Parathyroid adenoma (tissue), 2 donors: ENCODE data around the gene PLA2G2F.

Experiments used
- H2AFZ ChIP-seq: fragments of 300-600 bp; sonication (generic); one replicate; pipeline ENCODE4 v1.7.0; 2017; ENCODE audit warnings: antibody characterized with exemption, mild to moderate bottlenecking
- H3K27ac ChIP-seq: fragments of 300-600 bp; sonication (generic); one replicate; pipeline ENCODE4 v1.7.0; 2017
- H3K27me3 ChIP-seq: fragments of 300-600 bp; sonication (generic); one replicate; pipeline ENCODE4 v1.7.0; 2017; ENCODE audit warnings: low read length; ENCODE audit not compliant: control insufficient read depth, insufficient read depth
- H3K36me3 ChIP-seq: fragments of 300-600 bp; sonication (generic); one replicate; pipeline ENCODE4 v1.7.0; 2017; ENCODE audit warnings: low read length; ENCODE audit not compliant: control insufficient read depth, insufficient read depth
- H3K4me1 ChIP-seq: fragments of 300-600 bp; sonication (generic); one replicate; pipeline ENCODE4 v1.7.0; 2017; ENCODE audit warnings: control low read depth
- H3K4me2 ChIP-seq: fragments of 300-600 bp; sonication (generic); one replicate; pipeline ENCODE4 v1.7.0; 2017; ENCODE audit warnings: low read length
- H3K4me3 ChIP-seq: fragments of 300-600 bp; sonication (generic); one replicate; pipeline ENCODE4 v1.7.0; 2017; ENCODE audit warnings: low read depth, low read length
- H3K79me2 ChIP-seq: fragments of 300-600 bp; sonication (generic); one replicate; pipeline ENCODE4 v1.7.0; 2017; ENCODE audit warnings: control low read depth
- H3K9ac ChIP-seq: fragments of 300-600 bp; sonication (generic); one replicate; pipeline ENCODE4 v1.7.0; 2017; ENCODE audit warnings: mild to moderate bottlenecking
- H3K9me3 ChIP-seq: fragments of 300-600 bp; sonication (generic); one replicate; pipeline ENCODE4 v1.7.0; 2017; ENCODE audit warnings: low read length; ENCODE audit not compliant: control insufficient read depth
- CTCF ChIP-seq: fragments of 300-600 bp; sonication (generic); IDR thresholded peaks from one replicate; pipeline ENCODE4 v1.7.0; 2017; ENCODE audit warnings: antibody characterized with exemption, mild to moderate bottlenecking
- donor health status: primary hyperparathyroidism.

PLA2G2F gene

GRCh38 chr1:20147846-20148570 is 8.9 kb downstream of the PLA2G2F start:
- H3K9me3 ChIP-seq = no peaks in the 10 kb centered on the region
- no peak overlapping the region for H2AFZ ChIP-seq
- H3K27ac ChIP-seq = no peak overlapping the region
- no peaks in the 10 kb centered on the region for H3K79me2 ChIP-seq
- H3K27me3 ChIP-seq = no peaks in the 10 kb centered on the region
- H3K36me3 ChIP-seq = no peaks in the 10 kb centered on the region
- H3K4me1 ChIP-seq = no peaks in the 10 kb centered on the region
- H3K9ac ChIP-seq = no peak overlapping the region
- TF ChIP-seq CTCF = no peak
- no peak overlapping the region for H3K4me2 ChIP-seq
- no peak overlapping the region for H3K4me3 ChIP-seq

- Histone ChIP-seq H3K4me1 (no peaks in the 10 kb centered on the region), H3K36me3 (no peaks in the 10 kb centered on the region), H3K27me3 (no peaks in the 10 kb centered on the region), H3K27ac (no peak overlapping the region), H3K9me3 (no peaks in the 10 kb centered on the region), H3K4me2 (no peak overlapping the region), H2AFZ (no peak overlapping the region), H3K9ac (no peak overlapping the region), H3K4me3 (no peak overlapping the region), H3K79me2 (no peaks in the 10 kb centered on the region)
- TF ChIP-seq CTCF = no peak
Measured at GRCh38 chr1:20148571-20149500, 9.7 kb downstream of the PLA2G2F start.

GRCh38 chr1:20149601-20150325 is 10.6 kb downstream of the PLA2G2F start:
- H3K79me2 ChIP-seq = no peaks in the 10 kb centered on the region
- no peaks in the 10 kb centered on the region for H3K4me1 ChIP-seq
- no peaks in the 10 kb centered on the region for H3K36me3 ChIP-seq
- TF ChIP-seq CTCF = no peak
- H3K9ac ChIP-seq = no peak overlapping the region
- H3K4me2 ChIP-seq = no peak overlapping the region
- H3K27me3 ChIP-seq = no peaks in the 10 kb centered on the region
- no peak overlapping the region for H3K4me3 ChIP-seq
- no peaks in the 10 kb centered on the region for H3K9me3 ChIP-seq
- H3K27ac ChIP-seq = no peak overlapping the region
- no peak overlapping the region for H2AFZ ChIP-seq

GRCh38 chr1:20150326-20150705 is 11.2 kb downstream of the PLA2G2F start:
- no peak overlapping the region for H2AFZ ChIP-seq
- no peak overlapping the region for H3K9ac ChIP-seq
- H3K27ac ChIP-seq = no peak overlapping the region
- no peaks in the 10 kb centered on the region for H3K4me1 ChIP-seq
- no peaks in the 10 kb centered on the region for H3K36me3 ChIP-seq
- H3K27me3 ChIP-seq = no peaks in the 10 kb centered on the region
- no peak for TF ChIP-seq CTCF
- no peak overlapping the region for H3K4me3 ChIP-seq
- H3K4me2 ChIP-seq = no peak overlapping the region
- no peaks in the 10 kb centered on the region for H3K9me3 ChIP-seq
- no peaks in the 10 kb centered on the region for H3K79me2 ChIP-seq
